Measurements from ENCODE around the gene DPF3.

The DPF3 gene

DNA sequence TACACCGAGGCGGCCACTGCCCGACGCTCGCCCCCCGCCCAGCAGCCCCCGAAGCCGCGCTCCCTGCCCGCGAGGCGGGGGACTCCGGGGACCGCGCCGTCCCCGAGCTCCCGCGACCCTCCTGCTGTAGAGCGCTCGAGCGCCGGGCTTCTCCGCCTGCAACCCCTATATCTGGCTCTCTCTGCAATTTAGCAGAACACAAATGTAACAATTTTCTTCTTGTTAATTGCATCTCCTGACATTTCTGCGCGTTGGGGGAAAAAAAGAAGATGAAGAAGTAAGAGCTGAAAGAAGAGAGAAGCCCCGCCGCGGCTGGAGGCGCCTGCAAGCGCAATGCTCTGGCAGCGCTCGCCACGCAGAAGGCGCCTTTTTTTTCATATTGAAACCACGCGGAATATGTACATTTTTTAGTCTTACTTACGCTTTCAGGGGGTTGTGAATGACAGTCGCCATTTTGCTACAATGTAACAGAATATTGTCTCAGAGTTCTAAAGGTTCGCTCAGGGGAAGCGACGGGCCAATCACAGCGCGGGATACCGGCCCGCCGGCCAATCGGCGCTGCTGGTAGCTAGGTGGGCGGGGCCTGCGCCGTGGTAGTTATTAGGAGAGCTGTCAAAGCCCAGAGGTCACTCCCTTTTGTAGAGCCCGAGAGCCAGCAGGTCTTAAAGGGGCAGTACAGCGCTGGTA lies at the start of gene DPF3:
Gene DPF3, minus strand, starts transcription at position 466 of the 687 bp plus-strand sequence. Its CDS starts 13 bp downstream, at position 453.
- DNase-seq = peak; percentile 92

DNA sequence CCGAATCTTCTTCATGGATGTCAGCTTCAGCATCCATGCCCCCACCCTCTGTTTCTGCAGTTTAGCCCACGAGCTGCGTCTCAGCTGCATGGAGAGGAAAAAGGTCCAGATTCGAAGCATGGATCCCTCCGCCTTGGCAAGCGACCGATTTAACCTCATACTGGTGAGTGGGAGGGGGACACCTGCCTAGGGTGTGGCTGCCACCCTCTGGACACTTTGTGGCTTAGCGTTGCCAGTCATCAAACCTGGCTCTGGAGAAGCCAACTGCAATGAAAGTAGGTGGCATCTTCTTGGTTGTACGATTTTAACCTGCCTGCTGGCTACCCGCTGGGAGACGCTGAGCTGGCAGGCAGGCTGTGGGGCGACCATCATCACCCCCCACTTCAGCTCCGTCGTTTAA lies 49.0 kb upstream of the DPF3 start:
- no peak for DNase-seq

DNA sequence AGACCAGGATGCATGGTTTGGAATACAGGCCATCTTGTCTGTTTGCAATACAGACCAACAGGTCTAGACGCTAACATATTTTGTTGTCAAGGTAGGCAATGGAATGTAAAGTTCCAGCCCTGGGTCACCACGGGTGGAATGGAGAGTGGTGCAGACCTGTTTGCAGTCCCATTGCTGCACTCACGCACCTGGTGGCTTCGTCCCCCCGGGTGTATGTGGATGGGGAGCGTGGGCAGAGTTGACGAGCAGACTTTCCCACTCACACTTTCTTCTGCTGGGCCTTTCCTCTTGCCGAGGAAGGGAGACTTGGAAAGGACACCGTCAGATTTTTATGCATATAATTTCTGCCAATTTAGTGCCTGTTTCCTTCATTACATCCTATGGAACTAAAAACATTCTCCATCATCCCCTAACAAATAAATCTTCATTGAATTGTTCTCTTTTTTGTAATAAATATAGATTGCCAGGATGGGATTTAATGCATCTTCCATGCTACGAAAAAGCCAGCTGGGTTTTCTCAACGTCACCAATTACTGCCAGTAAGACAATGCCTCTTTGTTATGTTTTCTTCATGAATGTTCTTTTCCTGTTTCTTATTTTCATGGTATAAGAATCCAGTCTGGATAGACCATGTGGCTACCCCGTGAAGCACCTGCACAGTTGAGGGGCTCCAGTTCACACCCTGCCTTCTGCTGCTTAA lies 47.5 kb upstream of the DPF3 start:
- no peak for DNase-seq

DNA sequence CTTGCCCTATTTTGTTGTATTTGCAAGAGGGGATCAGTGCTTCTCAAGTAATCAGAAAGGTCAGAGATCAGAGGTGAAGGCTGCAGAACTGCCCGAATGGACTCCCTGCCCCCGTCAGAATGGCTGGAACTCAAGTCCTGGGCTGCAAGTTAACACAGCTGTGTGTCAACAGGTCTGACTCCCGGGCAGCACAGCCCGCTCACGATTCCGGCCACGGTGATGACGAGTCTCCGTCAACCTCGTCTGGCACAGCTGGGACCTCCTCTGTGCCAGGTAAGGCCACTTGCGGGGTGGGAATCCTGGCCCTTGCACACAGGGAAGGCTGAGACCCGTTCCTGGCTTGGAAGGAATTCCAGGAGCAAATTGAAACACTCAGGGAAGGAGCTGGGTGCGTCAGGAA lies 45.7 kb upstream of the DPF3 start:
- DNase-seq = no peak

DNA sequence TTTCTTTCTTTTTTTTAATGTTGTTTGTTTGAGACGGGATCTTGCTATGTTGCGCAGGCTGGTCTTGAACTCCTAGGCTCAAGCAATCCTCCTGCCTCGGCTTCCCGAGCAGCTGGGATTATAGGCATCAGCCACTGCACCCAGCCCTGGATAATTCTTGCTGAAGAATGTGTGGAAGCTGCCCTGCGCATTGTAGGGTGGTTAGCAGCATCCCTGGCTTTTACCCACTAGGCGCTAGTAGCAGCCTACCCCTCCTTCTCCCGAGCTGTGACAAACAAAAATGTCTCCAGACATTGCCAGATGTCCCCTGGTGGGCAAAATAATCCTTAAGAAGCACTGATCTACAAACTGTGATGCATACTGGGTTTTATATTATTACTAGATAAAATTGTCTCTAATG lies 39.0 kb upstream of the DPF3 start:
- no peak for DNase-seq

DNA sequence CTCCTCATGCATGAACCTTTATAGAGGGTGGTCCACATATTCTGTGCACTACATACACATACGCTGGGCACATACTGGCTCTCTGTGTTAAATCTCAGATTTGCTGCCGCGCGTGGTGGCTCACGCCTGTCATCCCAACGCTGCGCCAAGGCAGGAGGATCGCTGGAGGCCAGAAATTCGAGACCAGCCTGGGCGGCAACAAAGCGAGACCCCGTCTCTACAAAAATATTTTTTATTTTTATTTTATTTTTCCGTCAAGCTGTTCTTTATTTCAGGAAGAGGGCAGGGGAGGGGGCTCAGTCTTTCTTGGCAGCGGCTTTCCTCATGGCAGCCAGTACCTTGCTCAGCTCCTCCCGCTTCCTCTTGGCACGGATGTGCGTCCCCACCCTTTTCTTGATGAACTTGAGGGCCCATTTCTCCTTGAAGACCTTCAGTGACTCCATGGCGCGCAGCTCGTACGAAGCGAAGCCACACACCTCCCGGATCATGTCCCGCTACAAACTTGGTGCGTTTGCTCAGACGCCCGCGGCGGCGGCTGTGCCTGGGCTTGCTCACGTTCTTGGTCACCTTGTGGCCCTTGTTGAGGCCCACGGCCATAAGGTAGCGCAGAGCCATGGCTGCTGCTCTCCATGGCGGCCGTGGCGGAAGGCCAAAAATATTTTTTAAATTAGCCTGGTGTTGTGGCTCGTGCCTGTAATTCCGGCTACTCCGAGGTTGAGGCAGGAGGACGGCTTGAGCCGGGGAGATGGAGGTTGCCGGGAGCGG lies 35.6 kb upstream of the DPF3 start:
- DNase-seq = no peak

DNA sequence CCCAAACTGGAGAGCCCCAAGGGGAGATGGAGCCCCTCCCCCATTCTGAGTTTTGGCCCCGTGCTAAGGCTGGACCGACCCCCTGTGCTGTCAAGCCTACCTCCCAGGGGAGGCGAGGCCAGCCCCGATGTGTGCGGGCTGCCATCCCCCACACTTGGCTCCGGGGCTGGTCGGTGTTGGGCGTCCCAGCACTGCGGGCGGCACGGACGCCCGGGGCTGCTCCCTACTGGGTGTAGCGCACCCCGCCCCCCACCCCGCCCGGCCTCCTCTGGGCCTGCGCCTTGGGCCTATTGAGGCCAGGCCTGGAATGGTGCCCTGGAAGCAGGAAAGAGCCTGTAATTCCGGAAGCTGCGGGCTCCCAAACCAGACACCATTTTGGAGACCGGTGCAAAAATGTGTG lies 35.0 kb upstream of the DPF3 start:
- no peak for DNase-seq

DNA sequence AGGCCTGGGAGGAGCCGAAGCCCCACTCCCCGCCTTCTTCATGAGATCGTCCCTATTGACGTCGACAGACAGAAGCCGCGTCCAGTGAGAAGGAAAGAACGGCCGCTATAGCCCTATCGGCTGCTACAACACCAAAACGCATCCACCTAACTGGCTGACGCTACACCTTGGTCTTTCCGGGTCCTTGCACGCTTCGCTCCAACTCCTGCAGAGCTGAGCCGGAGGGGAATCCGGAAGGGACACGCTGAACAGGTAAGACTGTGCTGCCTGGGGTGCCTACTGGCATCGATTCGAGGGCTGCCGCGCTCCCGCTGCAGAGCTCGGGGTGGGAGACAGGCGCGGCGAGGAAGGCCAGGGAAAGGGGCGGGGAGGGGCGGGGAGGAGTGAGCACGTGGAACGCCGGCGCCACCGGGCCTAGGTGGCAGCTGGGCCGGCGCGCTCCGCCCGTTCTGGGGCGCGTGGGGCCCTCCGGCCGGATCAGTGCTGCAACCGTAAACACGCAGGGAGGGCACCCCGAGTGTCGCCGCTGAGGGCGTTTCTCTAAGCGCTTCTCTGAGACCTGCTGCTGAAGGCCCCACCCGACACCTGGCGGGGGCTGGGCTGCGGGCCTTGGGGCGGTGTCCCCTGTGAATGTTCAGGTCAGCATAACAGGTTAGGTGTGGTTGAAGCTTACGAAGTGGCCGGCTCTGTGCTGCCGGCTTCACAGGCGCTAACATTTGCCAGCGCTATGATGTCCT lies 32.6 kb upstream of the DPF3 start, which contains the start of gene DCAF4:
Gene DCAF4, plus strand, starts transcription at position 173 of the 737 bp plus-strand sequence. CDS start 11,515 bp downstream, outside the sequence.
- DNase-seq = peak; percentile 97

DNA sequence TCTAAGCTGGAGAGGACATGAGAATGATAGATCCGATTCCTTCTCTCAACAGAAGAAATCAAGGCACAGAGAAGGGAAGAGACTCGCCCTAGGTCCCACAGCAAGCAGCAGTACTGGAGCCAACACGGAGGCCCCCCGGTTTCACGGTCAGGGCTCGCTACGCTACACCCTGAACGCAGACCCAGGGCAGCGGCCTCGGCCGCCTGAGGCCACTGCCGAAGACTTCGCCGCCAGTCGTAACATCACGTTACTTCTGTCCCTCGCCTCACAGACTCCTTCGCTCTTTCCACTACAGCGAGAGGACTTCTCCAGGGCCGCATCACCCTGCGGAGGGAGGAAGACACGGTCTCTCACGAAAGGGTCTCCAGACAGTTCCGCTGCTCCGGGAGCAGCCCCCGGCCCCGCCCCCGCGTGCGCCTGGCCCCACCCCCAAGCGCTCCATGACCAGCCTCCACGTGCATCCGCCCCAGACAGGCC lies 32.0 kb upstream of the DPF3 start:
- no peak for DNase-seq

DNA sequence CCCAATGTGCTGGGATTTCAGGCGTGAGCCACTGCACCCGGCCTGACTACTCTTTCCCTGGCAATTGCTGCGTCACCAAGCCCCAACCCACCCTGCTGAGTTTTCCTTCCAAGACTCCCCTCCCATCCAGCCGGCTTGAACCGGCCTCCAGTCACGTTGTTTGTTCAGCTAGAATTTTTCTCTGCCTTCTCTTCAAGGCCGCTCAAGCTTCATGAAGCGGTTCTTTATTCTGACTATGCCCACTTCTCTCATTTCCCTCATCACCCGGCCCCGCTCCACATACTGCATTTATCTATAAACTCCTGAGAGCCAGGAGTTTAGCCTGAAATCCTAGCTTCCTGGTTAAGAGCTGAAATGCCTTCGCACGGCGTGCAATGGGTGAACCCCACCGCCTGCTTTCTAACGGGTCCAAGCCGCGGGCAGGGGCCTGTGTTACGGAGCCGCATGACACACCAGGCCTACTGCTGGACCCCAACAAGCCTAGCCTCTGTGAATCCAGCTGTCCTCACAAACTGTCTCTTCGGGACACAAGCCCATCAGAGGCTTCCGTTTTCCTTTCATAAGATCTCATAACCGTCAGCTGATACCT lies 31.4 kb upstream of the DPF3 start:
- no peak for DNase-seq

DNA sequence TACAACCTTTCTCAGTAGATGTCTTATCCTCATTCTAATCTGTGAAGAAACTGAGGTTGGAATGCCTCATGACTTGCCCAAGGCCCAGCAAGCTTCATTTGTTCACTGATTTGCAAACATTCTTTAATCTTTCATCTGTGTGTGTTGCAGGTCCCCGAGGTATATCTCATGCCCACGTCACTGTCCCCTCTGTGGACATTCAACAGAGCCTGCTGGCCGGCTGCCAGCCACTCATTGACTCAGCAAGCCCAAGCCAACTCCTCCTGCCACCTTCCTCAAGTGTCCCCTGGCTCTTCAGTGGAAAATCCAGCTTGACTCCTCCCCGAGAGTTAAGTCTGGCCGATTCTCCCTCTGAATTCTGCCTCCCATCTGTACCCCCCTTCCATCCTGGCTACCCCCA lies 30.4 kb upstream of the DPF3 start:
- DNase-seq = no peak

DNA sequence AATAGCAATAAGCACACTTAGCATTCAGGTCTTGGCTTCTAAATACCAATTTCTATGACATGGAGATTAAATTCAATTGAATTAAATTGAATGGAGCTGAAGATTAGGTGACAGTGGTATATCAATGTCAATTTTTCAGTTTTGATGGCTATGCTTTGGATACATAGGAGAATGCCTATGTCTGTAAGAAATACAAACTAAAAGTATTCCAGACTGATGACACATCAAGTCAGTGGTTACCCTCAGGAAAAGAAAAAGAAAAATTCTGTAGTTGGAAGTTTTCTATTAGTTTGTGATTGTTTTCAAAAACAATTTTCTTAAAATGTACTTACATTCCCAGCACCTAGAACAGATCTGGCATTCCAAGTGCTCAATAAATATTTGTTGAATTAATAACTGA lies 27.5 kb upstream of the DPF3 start:
- DNase-seq = no peak

DNA sequence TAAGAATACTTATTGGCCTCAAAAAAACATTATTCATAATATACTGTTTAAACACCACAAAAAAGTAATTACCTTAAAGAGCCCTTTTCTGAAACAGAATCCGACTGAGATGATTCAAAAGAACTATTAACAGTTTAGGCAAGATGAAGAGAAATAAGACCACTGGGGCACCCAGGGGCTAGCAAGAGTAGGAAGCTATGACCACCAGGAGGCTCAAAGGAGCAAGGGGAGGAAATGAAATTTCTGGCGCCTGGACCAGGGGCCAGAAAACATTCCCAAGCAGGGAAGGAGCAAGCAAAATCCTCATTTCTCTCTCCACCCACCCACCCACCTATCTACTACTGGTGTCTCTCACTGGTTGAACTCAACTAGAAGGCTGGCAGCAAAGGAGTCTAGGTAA lies 26.1 kb upstream of the DPF3 start:
- no peak for DNase-seq

DNA sequence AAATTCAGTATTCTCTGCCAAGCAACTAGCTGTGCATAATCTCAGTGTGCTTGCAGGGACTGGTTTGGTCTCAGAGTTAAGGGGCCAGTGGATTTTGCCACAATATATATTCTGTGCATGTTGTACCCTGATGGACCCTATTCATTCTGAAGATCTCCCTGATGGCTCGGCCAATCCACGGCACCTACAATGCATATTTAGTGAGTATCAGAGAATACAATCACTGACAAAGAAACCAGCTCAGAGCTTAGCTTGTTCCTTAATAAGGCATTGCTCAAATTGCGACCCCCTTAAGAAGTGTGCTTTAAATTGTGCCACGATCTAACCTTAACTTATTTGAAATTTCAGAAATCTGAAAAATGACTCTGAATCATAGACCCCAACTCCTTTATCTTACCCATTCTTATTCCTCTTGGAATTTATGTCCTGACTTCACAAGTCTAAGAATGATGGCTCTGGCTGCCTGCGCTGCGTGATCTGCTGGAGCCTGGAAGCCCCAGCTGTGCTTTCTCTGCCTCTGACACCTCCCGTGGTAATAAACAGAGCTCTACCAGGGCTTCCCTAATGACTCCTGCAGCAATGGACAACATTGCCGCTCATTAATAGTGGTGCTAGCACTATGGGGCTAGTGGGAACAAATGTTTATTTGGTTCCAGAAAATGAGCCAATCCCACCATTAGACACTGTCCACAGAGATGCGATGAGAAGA lies 23.3 kb upstream of the DPF3 start:
- DNase-seq = no peak

DNA sequence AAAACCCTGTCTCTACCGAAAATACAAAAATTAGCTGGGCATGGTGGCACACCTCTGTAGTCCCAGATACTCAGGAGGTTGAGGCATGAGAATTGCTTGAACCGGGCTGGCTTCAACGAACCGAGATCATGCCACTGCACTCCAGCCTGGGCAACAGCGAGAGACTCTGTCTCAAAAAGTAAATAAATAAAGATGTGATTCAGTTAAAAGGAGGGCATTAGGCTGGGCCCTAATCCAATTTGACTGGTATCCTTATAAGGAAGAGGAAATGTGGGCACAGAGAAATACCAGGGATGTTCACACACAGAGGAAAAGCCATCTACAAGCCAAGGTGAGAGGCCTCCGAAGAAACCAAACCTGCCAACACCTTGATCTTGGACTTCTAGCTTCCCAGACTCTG lies 22.3 kb upstream of the DPF3 start:
- no peak for DNase-seq

DNA sequence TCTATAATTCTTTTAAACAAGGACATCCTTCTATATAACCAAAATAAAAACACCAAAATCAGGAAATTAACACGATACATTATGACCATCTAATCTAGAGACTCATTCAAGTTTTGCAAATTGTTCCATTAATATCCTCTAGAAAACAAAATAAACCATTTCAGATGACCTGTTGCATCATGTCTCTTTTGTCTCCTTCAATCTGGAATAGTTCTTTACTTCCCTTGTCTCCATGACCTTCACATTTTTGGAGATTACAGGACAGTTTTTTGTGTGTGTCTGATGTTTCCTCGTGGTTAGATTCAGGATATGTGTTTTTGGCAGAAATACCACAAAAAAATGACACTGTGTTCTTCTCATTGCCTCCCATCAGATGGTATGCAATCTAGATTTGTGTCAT lies 19.9 kb upstream of the DPF3 start:
- no peak for DNase-seq

DNA sequence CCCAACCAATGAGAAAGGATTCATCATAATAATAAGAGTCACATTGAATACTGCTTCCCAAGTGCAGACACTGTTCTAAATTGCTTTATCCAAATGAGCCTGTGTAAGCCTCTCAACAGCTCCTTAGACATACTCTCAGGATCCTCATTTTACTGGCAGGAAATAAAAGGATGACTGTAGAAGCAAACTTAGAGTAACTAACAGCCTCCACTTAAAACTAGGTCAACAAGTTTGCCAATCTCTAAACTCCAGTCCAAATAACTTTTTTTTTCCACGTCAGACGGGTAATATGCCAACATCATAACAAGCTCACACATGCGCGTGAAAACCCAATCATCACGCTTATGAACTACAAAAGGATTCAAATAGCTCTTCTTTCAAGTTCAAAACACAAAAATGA lies 15.3 kb upstream of the DPF3 start:
- DNase-seq = no peak

DNA sequence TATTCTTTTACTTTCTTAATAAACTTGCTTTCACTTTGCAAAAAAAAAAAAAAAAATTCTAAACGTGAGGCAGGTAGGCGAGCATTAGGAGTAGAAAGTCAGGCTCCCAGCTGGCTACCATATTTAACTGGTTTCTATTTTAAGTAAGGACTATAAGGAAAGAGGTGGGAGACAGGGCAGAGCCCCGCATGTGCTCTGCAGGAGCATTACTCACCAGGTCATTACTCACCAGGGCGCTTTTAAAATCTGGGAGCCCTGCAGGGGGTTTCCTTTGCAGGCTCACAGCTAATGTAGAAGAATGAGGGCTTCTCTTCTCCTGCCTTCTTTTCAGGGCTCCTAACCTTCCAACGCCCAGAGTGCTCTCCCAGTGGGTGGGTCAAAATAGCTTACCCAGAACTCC lies 14.0 kb upstream of the DPF3 start:
- DNase-seq = no peak

DNA sequence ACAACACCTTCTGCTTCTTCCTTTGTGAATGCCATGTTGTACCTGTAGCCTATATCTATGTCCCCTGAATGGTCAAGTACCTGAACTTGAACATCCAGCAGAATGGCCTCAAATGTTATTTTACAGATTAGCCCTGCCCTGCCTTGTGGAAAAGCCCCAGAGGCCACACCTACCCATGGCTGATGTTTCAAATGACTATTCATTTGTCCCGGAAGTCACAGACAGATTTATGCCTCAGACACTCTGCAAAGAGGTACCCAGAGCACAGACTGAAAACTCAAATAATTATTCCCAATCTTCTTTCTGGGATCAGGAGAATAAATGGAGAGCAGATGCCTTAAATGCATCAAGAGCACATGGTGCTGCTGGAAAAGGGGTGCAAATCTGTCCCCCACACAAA lies 13.0 kb upstream of the DPF3 start:
- no peak for DNase-seq

DNA sequence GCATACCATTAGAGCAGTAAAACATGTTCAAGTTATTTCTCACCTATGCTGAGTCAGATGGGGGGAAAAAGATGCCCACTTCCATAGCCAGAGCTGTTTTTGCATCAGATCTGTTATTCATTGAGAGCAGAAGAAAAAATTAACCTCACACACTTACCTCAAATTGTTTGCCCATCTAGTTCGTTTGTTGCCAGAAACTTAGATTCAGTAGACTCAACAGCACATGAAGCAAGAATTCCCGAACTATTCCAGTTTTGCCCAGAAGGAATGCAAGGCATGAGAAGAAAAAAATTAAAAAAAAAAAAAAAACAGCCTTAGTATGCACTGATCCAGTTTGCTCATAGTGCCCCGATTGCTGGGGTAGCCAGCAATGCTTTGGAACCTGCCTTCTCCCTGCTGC lies 12.4 kb upstream of the DPF3 start:
- no peak for DNase-seq

DNA sequence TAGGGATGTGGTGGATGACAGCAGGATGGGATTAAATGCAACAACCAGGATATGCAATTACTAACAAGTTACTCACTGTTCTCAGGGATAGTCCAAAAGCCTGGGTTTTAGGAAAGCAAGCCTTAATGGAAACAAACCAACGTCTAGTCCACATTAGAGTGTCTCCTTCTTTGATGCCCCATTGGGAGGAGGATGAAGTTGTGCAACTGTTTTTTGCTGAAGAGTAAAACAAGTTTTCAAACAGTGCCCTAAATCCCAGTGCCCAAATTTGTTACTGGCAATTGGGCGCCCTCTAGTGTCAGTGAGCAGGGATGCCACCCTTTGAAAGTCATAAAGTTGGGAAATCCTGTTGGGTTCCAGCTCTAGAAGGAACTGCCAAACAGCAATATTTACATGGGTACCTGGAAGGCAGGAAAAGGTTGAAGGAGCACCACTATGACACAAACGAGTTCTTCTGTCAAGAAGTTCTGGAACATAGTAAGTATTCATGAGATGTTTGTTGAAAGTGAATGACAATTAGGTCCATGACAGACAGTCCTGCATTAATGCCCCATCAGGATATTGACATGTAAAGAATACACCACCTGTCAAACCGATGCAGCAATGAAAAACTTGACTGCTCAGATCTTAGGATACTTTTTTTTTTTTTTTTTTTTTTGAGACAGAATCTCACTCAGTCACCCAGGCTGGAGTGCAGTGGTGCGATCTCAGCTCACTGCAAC lies 11.1 kb upstream of the DPF3 start:
- peak; percentile 44 for DNase-seq
